Measurements from ENCODE around the gene SYPL1. TPM values are rescaled to one million over a fixed set of nuclear protein-coding genes. Genes with fewer than 3 reads are reported as not detected.

Gene SYPL1
- total RNA-seq, 1 donor, result 36.9 TPM

DNA sequence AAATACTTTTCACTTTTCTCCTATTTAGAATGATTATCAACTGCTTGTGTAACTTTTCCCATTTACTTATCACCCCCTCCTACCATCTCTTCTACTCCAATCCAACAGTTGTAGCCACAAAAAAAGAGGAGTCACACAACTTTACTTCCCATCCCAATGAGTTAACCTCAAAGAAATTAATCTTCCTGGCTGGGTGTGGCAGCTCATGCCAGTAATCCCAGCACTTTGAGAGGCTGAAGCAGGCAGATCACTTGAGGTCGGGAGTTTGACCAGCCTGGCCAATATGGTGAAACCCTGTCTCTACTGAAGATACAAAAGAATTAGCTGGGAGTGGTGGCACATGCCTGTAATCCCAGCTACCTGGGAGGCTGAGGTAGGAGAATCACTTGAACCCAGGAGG lies 19.9 kb downstream of the SYPL1 start:
- no peaks in the 10 kb centered on the region for H3K4me1 ChIP-seq (ENCODE audit: insufficient read depth, low read length)
- peaks cover 33% of the 10 kb centered on the region for H3K36me3 ChIP-seq (ENCODE audit: insufficient read depth, low read length)
- no peaks in the 10 kb centered on the region for H3K79me2 ChIP-seq (ENCODE audit: insufficient read depth, low read length)
- TF ChIP-seq, protein P1, sequence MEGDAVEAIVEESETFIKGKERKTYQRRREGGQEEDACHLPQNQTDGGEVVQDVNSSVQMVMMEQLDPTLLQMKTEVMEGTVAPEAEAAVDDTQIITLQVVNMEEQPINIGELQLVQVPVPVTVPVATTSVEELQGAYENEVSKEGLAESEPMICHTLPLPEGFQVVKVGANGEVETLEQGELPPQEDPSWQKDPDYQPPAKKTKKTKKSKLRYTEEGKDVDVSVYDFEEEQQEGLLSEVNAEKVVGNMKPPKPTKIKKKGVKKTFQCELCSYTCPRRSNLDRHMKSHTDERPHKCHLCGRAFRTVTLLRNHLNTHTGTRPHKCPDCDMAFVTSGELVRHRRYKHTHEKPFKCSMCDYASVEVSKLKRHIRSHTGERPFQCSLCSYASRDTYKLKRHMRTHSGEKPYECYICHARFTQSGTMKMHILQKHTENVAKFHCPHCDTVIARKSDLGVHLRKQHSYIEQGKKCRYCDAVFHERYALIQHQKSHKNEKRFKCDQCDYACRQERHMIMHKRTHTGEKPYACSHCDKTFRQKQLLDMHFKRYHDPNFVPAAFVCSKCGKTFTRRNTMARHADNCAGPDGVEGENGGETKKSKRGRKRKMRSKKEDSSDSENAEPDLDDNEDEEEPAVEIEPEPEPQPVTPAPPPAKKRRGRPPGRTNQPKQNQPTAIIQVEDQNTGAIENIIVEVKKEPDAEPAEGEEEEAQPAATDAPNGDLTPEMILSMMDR (IDR thresholded peaks at IDR 0.05; ENCODE audit: extremely low read depth, low read depth, low read length), result no peak
- no peak for DNase-seq (ENCODE audit: insufficient read length, low spot score, missing footprints)
- H3K27ac ChIP-seq (ENCODE audit: low read depth, low read length), result no peak overlapping the region
- H3K4me2 ChIP-seq (ENCODE audit: insufficient read depth, low read length), result no peak overlapping the region
- no peaks in the 10 kb centered on the region for H4K20me1 ChIP-seq (ENCODE audit: insufficient read depth, low read length)
- no peak overlapping the region for H3K4me3 ChIP-seq (ENCODE audit: insufficient read depth, low read length)
- no peaks in the 10 kb centered on the region for H3K27me3 ChIP-seq (ENCODE audit: insufficient read depth, low read length)
- H2AFZ ChIP-seq (ENCODE audit: low read length), result no peak overlapping the region
- no peaks in the 10 kb centered on the region for H3K9me3 ChIP-seq (ENCODE audit: low read depth, low read length)

- Histone ChIP-seq H3K4me3 (ENCODE audit: insufficient read depth, low read length) (no peak overlapping the region), H3K4me2 (ENCODE audit: insufficient read depth, low read length) (no peak overlapping the region), H3K27ac (ENCODE audit: low read depth, low read length) (no peak overlapping the region), H3K9me3 (ENCODE audit: low read depth, low read length) (no peaks in the 10 kb centered on the region), H4K20me1 (ENCODE audit: insufficient read depth, low read length) (no peaks in the 10 kb centered on the region), H3K79me2 (ENCODE audit: insufficient read depth, low read length) (no peaks in the 10 kb centered on the region), H3K4me1 (ENCODE audit: insufficient read depth, low read length) (no peaks in the 10 kb centered on the region), H3K36me3 (ENCODE audit: insufficient read depth, low read length) (peaks cover 23% of the 10 kb centered on the region), H3K27me3 (ENCODE audit: insufficient read depth, low read length) (no peaks in the 10 kb centered on the region), H2AFZ (ENCODE audit: low read length) (no peak overlapping the region)
- TF ChIP-seq, protein P1 (IDR thresholded peaks at IDR 0.05; ENCODE audit: extremely low read depth, low read depth, low read length), result no peak
- DNase-seq (ENCODE audit: insufficient read length, low spot score, missing footprints), result no peak
These were observed 22.5 kb downstream of the SYPL1 start for GRCh38 chr7:106089647-106090046.

- no peak overlapping the region for H2AFZ ChIP-seq (ENCODE audit: low read length)
- DNase-seq (ENCODE audit: insufficient read length, low spot score, missing footprints), result no peak
These were observed 24.1 kb downstream of the SYPL1 start for GRCh38 chr7:106088014-106088413.

DNA sequence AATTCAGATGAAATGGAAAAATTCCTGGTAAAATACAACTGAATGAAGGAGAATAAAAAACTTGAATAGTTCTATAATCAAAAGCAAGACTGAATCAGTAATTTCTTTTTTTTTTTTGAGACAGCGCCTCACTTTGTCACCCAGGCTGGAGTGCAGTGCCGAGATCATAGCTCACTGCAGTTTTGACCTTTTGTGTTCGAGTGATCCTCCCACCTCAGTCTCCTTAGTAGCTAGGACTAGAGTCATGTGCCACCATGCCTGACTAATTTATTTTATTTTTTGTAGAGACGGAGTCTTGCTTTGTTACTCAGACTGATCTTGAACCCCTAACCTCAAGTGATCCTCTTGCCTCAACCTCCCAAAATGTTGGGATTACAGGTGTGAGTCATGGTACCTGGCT lies 26.1 kb downstream of the SYPL1 start:
- Histone ChIP-seq H3K4me2 (ENCODE audit: insufficient read depth, low read length) (no peak overlapping the region), H3K79me2 (ENCODE audit: insufficient read depth, low read length) (no peaks in the 10 kb centered on the region), H4K20me1 (ENCODE audit: insufficient read depth, low read length) (no peaks in the 10 kb centered on the region), H3K9me3 (ENCODE audit: low read depth, low read length) (no peaks in the 10 kb centered on the region), H2AFZ (ENCODE audit: low read length) (no peak overlapping the region), H3K27ac (ENCODE audit: low read depth, low read length) (no peak overlapping the region), H3K27me3 (ENCODE audit: insufficient read depth, low read length) (no peaks in the 10 kb centered on the region), H3K4me1 (ENCODE audit: insufficient read depth, low read length) (no peaks in the 10 kb centered on the region), H3K36me3 (ENCODE audit: insufficient read depth, low read length) (peaks cover 6% of the 10 kb centered on the region), H3K4me3 (ENCODE audit: insufficient read depth, low read length) (no peak overlapping the region)
- TF ChIP-seq, protein P1 (IDR thresholded peaks at IDR 0.05; ENCODE audit: extremely low read depth, low read depth, low read length), result no peak
- no peak for DNase-seq (ENCODE audit: insufficient read length, low spot score, missing footprints)

More at GRCh38 chr7:106088014-106088413, 24.1 kb downstream of the SYPL1 start:
- H3K27ac ChIP-seq (ENCODE audit: low read depth, low read length), result no peak overlapping the region
- H3K36me3 ChIP-seq (ENCODE audit: insufficient read depth, low read length), result peaks cover 21% of the 10 kb centered on the region
- no peaks in the 10 kb centered on the region for H3K79me2 ChIP-seq (ENCODE audit: insufficient read depth, low read length)
- no peaks in the 10 kb centered on the region for H3K4me1 ChIP-seq (ENCODE audit: insufficient read depth, low read length)
- no peaks in the 10 kb centered on the region for H4K20me1 ChIP-seq (ENCODE audit: insufficient read depth, low read length)
- no peaks in the 10 kb centered on the region for H3K27me3 ChIP-seq (ENCODE audit: insufficient read depth, low read length)
- no peaks in the 10 kb centered on the region for H3K9me3 ChIP-seq (ENCODE audit: low read depth, low read length)
- TF ChIP-seq, protein P1 (IDR thresholded peaks at IDR 0.05; ENCODE audit: extremely low read depth, low read depth, low read length), result no peak
- H3K4me3 ChIP-seq (ENCODE audit: insufficient read depth, low read length), result no peak overlapping the region
- H3K4me2 ChIP-seq (ENCODE audit: insufficient read depth, low read length), result no peak overlapping the region
